ENCODE measurements around the gene UCHL5. TPM values are rescaled to one million over a fixed set of nuclear protein-coding genes. Genes with fewer than 3 reads are reported as not detected.

UCHL5 gene
- total RNA-seq, 2 donors from 2014 or later = 21.0 to 40.8 TPM

DNA sequence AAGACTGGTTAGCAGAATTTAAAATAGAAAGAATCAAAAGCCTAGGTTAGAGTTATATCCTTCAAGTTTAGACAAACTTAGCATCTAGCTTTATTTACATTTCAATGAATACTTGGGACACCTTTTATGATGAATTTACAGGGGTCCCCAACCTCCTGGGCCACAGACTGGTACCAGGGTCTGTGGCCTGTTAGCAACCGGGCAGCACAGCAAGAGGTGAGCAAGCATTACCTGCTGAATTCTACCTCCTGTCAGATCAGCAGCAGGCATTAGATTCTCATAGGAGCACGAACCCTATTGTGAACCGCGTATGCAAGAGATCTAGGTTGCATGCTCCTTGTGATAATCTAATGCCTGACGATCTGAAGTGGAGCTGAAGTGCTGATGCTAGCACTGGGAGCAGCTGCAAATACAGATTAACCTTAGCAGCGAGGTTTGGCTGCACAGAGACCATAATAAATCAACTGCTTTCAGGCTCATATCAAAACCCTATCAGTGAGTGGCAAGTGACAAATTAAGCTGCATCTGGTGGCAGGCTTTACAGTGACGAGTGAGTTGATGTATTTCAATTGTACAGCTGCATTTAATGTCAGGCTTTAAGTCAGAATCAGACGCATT is 82.0 kb downstream of the UCHL5 start:
- no peak for DNase-seq (ENCODE audit: low spot score)
- Histone ChIP-seq H3K36me3 (no peaks in the 10 kb centered on the region), H3K27ac (no peak overlapping the region), H3K4me1 (ENCODE audit: control insufficient read depth in 1 of 2, low read depth in 2 of 2) (no peaks in the 10 kb centered on the region), H3K9me3 (no peaks in the 10 kb centered on the region), H3K27me3 (replicated peaks; ENCODE audit: insufficient read depth) (no peaks in the 10 kb centered on the region), H3K4me3 (no peak overlapping the region)
- no peak for ATAC-seq (ENCODE audit: insufficient number of reproducible peaks, low FRiP score, low read depth)
- TF ChIP-seq, protein P1, sequence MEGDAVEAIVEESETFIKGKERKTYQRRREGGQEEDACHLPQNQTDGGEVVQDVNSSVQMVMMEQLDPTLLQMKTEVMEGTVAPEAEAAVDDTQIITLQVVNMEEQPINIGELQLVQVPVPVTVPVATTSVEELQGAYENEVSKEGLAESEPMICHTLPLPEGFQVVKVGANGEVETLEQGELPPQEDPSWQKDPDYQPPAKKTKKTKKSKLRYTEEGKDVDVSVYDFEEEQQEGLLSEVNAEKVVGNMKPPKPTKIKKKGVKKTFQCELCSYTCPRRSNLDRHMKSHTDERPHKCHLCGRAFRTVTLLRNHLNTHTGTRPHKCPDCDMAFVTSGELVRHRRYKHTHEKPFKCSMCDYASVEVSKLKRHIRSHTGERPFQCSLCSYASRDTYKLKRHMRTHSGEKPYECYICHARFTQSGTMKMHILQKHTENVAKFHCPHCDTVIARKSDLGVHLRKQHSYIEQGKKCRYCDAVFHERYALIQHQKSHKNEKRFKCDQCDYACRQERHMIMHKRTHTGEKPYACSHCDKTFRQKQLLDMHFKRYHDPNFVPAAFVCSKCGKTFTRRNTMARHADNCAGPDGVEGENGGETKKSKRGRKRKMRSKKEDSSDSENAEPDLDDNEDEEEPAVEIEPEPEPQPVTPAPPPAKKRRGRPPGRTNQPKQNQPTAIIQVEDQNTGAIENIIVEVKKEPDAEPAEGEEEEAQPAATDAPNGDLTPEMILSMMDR (IDR thresholded peaks at IDR 0.05) = no peak

DNA sequence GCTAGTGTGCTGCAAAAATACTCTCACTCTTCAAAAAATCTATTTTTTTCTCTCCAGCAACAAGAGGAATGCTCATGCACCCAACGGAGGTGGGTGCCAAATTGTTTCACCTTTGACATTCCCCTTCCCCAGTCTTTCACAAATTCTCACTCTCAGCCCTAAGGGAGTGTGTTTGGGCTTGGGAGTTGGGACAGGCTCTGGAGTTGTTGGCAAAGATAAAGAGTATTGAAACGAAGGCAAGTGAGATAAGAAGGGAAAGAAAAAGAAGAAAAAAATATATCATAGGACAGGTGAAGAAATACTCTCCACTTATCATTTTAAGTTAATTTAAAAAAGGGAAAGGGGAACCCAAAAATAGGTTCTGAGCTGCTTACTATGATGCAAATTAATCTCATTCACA is 82.6 kb downstream of the UCHL5 start:
- TF ChIP-seq, protein P1 (IDR thresholded peaks at IDR 0.05) = no peak
- Histone ChIP-seq H3K27ac (no peak overlapping the region), H3K4me1 (ENCODE audit: control insufficient read depth in 1 of 2, low read depth in 2 of 2) (no peaks in the 10 kb centered on the region), H3K36me3 (no peaks in the 10 kb centered on the region), H3K9me3 (no peaks in the 10 kb centered on the region), H3K27me3 (replicated peaks; ENCODE audit: insufficient read depth) (no peaks in the 10 kb centered on the region), H3K4me3 (no peak overlapping the region)
- DNase-seq (ENCODE audit: low spot score) (no peak), ATAC-seq (ENCODE audit: insufficient number of reproducible peaks, low FRiP score, low read depth) (no peak)

DNA sequence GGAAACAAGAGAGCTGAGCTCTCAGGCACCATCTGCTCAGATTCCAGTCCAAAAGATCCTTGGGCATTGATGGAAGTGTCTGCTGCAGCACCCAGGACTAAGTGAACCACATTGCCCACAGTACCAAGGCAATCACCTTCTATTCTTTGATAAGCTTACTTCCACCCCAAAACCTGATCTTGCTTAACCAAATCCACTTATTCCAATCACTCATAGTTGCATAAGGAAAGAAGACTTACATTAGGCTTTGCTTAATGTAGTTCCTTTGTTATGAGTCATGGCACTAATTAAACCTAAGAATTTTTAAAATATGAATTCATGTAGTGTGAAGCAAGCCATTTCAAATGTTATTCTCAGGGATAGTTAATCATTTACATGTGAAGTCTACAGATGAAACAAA is 84.5 kb downstream of the UCHL5 start:
- DNase-seq (ENCODE audit: low spot score) (no peak), ATAC-seq (ENCODE audit: insufficient number of reproducible peaks, low FRiP score, low read depth) (no peak)
- no peak overlapping the region for H3K27ac ChIP-seq
- no peaks in the 10 kb centered on the region for H3K36me3 ChIP-seq
- no peaks in the 10 kb centered on the region for H3K9me3 ChIP-seq
- no peak overlapping the region for H3K4me3 ChIP-seq
- no peaks in the 10 kb centered on the region for H3K4me1 ChIP-seq (ENCODE audit: control insufficient read depth in 1 of 2, low read depth in 2 of 2)
- H3K27me3 ChIP-seq (replicated peaks; ENCODE audit: insufficient read depth) = no peaks in the 10 kb centered on the region
- TF ChIP-seq, protein P1 (IDR thresholded peaks at IDR 0.05) = no peak

DNA sequence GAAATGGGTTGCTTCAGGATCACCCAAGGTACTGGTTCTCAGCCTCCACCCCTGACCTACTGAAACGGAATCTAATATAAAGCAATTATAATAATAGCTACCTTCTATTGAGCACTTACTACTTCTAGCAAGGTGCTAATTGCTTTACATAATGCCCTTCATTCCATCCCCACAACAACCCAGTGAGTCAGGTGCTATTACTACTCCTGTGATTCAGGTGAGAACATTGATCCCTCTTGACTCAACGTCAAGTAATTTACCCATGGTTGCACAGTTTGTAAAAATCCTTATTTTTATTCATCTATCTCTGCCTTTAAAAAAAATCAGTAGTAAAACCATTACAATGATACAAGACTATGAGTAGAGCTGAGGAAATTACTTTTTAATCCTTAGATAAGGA is 85.2 kb downstream of the UCHL5 start:
- DNase-seq (ENCODE audit: low spot score) (no peak), ATAC-seq (ENCODE audit: insufficient number of reproducible peaks, low FRiP score, low read depth) (no peak)
- no peaks in the 10 kb centered on the region for H3K4me1 ChIP-seq (ENCODE audit: control insufficient read depth in 1 of 2, low read depth in 2 of 2)
- no peaks in the 10 kb centered on the region for H3K27me3 ChIP-seq (replicated peaks; ENCODE audit: insufficient read depth)
- H3K27ac ChIP-seq = no peak overlapping the region
- H3K9me3 ChIP-seq = no peaks in the 10 kb centered on the region
- no peaks in the 10 kb centered on the region for H3K36me3 ChIP-seq
- TF ChIP-seq, protein P1 (IDR thresholded peaks at IDR 0.05) = no peak
- no peak overlapping the region for H3K4me3 ChIP-seq

DNA sequence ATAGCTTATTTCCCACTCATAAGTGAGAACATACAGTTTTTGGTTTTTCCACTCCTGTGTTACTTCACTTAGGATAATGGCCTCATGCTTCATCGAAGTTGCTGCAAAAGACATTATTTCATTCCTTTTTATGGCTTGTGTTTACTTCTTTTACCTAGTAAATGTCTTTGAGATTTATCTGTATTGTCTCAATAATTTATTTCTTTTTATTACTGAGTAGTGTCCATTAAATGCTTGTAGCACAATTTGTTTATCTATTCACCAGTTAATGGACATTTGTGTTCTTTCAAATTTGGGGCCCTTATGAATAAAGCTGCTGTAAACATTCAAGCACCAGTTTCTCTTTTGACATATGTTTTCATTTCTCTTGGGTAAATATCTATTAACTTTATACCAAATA is 86.0 kb downstream of the UCHL5 start:
- DNase-seq (ENCODE audit: low spot score) (no peak), ATAC-seq (ENCODE audit: insufficient number of reproducible peaks, low FRiP score, low read depth) (no peak)
- TF ChIP-seq, protein P1 (IDR thresholded peaks at IDR 0.05) = no peak
- Histone ChIP-seq H3K4me1 (ENCODE audit: control insufficient read depth in 1 of 2, low read depth in 2 of 2) (no peaks in the 10 kb centered on the region), H3K4me3 (no peak overlapping the region), H3K9me3 (no peaks in the 10 kb centered on the region), H3K36me3 (no peaks in the 10 kb centered on the region), H3K27ac (no peak overlapping the region), H3K27me3 (replicated peaks; ENCODE audit: insufficient read depth) (no peaks in the 10 kb centered on the region)

Data from thoracic aorta (tissue), 2 donors.